ENCODE results near the gene ALMS1.
A peak's percentile ranks its signal among the peaks of the same experiment; 100 is the strongest.
"Not testable (repeated sequence)": the region's sequence is repeated elsewhere in the genome, so short reads cannot be mapped to it uniquely, and the experiment has no call there.

Gene ALMS1, protein sequence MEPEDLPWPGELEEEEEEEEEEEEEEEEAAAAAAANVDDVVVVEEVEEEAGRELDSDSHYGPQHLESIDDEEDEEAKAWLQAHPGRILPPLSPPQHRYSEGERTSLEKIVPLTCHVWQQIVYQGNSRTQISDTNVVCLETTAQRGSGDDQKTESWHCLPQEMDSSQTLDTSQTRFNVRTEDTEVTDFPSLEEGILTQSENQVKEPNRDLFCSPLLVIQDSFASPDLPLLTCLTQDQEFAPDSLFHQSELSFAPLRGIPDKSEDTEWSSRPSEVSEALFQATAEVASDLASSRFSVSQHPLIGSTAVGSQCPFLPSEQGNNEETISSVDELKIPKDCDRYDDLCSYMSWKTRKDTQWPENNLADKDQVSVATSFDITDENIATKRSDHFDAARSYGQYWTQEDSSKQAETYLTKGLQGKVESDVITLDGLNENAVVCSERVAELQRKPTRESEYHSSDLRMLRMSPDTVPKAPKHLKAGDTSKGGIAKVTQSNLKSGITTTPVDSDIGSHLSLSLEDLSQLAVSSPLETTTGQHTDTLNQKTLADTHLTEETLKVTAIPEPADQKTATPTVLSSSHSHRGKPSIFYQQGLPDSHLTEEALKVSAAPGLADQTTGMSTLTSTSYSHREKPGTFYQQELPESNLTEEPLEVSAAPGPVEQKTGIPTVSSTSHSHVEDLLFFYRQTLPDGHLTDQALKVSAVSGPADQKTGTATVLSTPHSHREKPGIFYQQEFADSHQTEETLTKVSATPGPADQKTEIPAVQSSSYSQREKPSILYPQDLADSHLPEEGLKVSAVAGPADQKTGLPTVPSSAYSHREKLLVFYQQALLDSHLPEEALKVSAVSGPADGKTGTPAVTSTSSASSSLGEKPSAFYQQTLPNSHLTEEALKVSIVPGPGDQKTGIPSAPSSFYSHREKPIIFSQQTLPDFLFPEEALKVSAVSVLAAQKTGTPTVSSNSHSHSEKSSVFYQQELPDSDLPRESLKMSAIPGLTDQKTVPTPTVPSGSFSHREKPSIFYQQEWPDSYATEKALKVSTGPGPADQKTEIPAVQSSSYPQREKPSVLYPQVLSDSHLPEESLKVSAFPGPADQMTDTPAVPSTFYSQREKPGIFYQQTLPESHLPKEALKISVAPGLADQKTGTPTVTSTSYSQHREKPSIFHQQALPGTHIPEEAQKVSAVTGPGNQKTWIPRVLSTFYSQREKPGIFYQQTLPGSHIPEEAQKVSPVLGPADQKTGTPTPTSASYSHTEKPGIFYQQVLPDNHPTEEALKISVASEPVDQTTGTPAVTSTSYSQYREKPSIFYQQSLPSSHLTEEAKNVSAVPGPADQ (N-terminal part only)

DNA sequence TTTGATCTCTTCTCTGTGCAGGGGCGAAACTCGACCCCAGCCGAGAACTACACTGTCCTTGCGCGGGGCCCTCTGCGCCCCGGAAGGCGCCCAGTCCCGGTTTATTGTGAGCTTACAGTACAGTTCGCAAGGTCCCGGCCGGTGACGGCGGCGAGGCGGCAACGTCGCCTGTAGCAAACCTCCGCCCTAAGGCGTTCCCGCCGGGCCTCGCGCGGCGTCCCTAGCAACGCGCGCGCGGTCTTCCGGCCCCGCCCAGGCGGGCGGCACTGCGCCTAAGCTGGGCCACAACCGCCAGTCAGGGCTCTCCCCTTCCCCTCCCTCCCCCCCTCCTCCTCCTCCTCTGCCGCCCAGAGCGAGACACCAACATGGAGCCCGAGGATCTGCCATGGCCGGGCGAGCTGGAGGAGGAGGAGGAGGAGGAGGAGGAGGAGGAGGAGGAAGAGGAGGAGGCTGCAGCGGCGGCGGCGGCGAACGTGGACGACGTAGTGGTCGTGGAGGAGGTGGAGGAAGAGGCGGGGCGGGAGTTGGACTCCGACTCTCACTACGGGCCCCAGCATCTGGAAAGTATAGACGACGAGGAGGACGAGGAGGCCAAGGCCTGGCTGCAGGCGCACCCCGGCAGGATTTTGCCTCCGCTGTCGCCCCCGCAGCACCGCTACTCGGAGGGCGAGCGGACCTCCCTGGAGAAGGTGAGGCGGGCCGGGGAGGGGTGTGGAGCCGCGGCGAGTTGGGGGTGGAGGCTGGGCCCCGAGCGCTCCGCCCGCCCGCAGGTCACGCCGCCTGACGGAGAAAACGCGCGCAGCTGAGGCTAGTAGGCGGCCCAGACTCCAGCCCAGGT, at the start of gene ALMS1:
TSS of gene ALMS1 (plus strand) at position 333 of the 838 bp plus-strand sequence. CDS start at position 366, 33 bp downstream.
- DNase-seq: peak; percentile 85

DNA sequence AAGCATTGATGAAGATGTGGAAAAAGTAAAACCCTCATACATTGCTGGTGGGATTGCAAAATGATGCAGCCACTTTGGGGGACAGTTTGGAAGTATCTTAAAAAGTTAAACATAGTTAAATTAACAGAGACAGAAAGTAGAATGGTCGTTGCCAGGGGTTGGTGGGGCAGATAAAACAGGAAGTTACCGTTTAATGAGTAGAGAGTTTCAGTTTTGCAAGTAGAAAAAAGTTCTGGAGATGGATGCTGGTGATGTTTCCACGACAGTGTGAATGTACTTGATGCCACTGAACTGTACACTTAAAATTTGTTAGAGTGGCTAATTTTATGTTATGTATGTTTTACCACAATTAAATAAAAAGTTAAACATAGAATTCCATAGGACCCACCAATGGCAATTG, 47.8 kb upstream of the ALMS1 start:
- no peak for DNase-seq

DNA sequence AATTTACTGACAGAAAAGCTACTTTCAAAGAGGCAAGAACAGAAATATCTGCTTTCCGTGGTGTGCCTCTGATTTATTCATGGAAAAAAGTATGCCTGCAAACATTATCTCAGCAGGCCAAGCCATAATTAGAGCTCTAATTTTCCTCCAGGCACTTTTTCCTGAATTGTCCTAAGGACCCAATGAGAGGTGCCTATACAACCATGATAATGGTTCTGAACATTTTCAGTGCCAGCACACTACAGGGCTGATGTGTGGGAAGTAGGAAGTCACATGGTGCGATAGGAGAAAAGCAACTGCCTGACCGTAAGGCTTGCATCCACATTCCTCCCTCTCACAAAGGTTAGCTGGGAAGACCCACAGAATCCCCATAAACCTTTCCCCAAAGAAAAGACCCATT, 46.4 kb upstream of the ALMS1 start:
- no peak for DNase-seq

DNA sequence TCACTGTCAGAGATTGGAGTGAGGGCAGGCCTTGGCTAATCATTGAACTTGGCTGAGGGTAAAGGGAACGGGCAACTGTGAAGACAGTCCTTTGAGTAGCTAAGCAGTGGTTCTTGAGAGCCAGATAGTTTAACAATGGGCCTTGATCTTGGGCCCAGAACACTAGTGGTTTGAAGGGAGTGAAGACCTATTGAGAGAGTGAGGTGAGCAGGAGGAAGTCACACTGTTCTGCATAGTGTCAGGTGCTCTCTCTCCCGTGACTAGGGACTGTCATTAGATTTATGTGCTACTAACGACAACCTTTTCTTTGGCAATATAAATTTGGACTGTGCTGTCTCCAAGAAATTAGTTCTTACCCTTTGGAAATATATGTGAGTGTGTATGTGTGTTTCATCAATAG, 44.6 kb upstream of the ALMS1 start:
- no peak for DNase-seq

DNA sequence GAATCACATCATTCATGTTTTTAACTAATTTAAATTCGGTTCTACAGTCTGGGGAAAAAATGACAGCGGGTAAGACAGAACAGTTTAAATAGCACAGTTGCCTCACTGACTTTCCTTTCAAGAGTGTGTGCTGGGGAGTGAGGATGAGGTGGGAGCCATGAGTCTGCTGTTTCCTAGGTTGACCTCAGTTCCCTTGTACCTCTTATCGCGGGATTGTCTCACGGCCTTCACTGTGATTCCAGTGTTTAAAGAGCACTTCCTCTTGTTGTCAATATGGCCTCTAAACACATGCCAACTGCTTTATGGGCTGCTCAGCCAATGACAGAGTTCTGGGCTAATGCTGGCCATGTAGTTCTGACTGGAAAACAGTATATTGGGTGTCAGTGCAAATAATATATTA, 41.6 kb upstream of the ALMS1 start:
- no peak for DNase-seq

DNA sequence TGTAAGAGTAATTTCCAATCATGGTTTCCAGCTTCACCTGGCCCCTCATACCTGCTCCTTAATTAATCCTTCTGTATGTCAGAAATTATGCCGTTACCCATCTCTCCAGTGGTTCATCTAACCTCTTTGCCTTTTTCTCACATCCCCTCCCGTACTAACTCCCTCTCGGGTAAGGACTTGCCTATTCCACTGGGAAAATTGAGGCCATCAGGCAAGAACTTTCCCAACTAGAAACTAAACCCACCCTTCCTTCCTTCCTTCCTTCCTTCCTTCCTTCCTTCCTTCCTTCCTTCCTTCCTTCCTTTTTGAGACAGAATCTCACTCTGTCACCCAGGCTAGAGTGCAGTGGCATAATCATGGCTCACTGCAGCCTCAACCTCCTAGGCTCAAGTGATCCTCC, 40.9 kb upstream of the ALMS1 start:
- DNase-seq: not testable (repeated sequence)

DNA sequence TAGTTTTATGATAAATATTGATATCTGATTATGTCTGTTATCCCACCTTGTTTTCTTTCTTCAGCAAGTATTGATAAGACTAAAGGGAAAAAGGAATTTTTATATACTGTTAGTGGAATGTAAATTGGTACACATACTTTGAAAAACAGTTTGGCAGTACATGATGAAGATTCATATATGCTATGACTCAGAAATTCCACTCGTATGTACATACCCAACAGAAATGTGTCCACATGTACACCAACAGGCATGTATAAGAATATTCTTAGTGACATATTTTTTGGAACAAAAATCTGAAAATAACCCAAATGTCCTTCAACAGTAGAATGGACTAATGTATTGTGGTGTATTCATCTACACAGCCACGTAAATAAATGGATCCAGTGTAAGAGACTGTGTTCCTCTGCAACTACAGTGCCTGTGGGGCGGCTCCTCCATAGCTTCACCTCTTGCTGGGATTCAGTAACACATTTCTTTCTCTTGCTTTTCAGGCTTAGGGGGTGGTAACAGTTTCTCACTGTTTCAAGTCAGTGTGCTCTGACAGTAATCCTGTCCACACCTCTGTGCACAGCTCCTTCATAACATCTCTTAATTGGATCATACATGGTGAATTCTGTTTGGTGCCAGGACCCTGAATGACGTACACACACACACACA, 35.5 kb upstream of the ALMS1 start:
- no peak for DNase-seq

DNA sequence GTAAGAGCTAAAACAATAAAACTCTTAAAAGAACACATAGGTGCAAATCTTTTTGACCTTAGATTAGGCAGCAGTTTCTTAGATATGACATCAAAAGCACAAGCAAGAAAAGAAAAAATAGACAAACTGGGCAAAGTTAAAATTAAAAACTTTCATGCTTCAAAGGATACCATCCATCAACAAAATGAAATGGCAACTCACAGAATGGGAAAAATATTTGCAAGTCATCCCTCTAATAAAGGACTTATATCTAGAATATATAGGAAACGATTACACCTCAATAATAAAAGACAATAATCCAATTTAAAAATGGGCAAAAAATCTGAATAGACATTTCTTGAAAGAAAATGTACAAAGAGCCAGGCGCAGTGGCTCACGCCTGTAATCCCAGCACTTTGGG, 29.5 kb upstream of the ALMS1 start:
- no peak for DNase-seq

DNA sequence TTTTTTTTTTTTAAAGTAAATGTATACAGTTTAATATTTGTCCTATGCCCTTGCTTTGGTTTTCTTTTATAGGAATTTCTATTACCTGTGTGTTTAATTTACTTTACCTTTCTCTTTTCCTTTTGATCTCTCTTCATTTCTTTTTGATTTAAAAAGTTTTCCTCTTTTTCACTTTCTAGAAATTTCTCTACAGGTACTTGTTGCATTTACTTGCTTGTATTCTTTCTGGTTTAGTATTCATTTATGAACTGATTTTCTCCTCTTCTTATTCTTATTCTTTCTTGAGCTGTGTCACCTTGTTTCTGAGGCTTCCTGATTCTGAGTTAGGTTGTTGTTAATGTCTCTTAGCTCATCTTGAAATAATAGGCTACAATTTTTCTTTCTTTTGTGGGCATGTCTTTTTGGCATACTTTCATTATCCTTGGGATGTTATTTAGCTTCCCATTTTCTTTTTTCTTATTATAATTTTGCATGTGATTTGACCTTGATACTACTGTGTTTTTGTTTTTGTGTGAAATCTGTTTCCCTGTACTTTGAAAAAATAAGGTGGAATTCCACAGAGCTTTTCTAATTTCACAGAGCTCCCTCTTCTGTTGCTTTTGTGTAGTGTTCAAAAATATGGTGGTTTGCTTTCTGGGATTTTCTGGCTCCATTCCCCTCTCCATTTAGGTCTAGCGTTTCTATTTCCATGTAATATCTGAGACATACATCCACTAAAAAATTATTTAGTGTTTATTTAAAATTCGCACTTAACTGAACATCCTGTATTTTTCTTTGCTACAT, 25.5 kb upstream of the ALMS1 start:
- DNase-seq: no peak

DNA sequence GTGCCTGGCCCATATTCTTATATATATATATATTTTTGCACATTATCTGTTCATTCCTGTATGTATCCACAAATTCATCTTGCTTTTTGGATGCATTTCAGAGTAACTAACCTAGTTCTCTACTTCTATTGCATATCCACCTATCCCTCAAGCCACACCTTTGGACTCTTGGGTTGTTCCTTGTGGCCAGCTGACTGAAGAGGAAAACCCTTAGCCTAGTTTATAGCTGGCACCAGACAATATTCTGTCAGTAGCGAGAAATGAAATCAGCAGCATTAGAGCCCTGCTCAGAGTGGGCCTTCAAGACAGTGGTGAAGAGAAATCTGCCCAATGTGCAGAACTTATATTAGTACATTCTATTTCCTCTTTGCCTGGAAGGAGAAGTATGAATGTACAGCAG, 19.6 kb upstream of the ALMS1 start:
- DNase-seq: no peak

DNA sequence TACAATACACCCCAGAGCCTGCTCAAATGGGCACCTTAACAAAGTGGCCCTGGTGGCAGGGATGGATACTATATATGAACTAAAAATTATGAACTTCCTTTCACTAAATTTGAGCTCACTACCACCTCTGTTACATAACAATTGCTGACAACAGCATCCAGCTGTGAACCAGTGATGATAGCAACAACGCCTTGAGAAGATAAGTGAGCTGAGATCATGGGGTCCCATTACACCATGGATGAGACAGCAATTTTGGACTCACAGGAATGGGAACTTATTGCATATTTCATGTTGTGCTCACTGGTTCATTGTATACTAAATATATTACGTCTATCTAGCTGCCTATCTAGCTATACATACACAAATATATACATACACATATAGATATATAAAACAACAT, 16.9 kb upstream of the ALMS1 start:
- no peak for DNase-seq

DNA sequence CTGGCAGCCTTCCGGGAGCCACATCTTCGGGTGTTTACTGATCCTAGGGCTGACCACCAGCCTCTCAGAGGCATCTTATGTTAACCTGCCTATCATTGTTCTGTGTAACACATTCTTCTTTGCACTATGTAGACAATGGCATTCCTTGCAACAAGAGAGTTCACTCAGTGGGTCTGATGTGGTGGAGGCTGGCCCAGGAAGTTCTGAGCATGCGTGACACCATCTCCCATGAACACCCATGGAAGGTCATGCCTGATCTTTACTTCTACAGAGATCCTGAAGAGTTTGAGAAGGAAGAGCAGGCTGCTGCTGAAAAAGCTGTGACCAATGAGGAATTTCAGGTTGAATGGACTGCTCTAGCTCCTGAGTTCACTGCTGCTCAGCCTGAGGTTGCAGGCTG, 15.3 kb upstream of the ALMS1 start:
- no peak for DNase-seq

DNA sequence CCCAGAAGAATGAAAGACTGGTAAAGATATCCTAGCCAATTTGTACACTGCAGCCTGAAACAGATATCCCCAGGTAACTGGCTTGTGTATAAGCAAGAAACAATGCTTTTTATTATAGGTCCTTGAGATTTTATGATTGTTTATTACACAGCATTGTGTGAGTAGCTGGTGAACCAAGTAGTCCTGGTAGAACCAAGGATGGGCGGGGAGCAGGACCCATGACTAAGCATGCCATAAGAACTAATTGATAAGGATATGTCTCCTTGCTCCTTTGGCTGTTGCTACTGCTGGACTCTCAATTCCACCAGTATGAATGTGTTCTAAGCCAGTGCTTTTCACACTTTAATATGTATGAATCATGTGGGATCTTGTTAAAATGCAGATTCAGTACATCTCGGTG, 12.3 kb upstream of the ALMS1 start:
- no peak for DNase-seq

DNA sequence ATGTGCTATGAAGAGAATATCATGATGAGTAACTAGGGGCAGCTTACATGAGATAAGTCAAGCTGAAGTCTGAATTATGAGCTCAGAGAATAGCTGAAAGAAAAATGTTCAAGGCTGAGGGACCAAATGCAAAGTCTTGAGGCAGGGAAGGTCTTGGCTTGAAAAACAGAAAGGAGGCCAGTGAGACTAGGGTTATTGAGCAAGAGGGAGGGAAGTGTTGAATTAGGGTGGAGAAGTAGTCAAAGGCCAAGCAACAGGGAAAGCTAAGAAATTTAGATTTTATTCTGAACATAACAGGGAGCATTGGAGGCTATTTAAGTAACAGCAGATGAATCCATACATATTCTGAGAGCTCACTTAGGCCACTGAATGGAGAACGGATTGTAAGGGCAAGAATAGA, 11.4 kb upstream of the ALMS1 start:
- DNase-seq: no peak

DNA sequence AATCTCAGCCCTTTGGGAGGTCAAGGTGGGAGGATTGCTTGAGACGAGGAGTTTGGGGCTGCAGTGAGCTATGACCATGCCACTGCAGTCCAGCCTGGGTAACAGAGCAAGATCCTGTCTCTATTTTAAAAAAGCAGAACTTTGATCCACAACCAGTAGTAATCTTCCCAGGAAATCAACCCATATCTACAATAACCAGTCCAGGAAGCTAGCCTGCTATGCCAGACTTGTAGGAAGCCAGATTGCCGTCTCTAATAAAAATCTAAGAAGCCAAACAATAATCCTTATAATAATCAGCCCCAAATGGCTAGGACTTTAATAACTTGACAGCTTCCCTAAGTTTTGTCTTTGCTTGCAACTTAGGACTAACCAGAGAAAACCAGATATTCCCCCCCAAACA, 9.0 kb upstream of the ALMS1 start:
- DNase-seq: no peak

DNA sequence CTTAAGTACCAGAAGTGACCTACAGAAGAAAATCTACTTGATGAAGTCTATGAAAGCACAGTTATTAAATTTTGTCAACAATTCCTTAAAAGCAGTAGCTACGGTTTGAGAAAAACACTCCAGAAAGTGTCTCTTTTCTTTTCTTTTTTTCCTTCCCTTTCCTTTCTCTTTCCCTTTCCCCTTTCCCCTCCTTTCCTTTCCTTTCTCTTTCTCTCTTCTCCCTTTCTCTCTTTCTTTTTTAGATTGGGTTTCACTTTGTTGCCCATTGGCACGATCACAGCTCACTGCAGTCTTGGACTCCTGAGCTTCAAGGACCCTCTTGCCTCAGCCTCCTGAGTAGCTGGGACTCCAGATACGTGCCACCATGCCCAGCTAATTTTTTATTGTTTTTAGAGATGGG, 2.6 kb upstream of the ALMS1 start:
- no peak for DNase-seq

DNA sequence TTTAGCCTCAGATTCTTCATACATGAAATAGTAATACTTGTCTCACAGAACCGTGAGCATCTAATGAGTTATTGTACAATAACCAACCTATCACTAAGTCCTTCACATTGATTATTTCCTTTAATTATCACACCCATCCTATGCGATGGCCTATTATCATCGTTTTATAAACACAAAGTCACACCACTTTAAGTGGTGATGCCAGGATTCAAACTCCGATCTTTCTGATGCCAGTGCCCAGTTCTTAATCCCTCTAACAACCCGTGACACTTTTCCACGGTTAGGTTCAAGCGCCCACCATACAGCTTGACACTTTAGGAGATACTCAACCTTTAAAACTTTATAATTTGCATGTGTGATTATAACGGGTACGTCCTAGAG, 523 bp upstream of the ALMS1 start:
- no peak for DNase-seq

DNA sequence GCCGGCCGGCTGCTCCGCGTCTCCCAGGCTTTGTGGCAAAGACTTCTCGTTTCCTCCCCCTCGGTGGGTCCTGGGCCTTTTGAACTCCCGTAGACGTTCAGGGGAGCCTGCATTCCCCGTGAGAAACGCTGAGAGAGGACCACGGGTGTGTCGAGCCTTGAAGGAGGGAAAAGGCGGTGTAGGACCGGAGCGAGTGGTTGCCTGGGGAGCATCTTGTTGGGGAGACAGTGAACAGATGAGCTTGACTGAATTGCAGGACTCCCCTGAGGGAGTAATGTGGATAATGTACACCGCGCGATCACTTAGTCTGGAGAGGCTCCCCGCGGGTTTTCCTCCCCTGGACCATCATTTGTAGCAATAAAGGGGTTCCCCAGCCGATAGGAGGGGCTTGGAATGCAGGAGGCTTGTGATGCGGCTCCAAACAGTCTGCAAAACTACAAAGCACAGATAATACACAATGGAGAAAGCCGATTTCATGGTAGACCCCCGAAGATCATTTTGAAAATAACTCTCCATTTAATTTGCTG, 769 bp downstream of the ALMS1 start:
- no peak for DNase-seq

DNA sequence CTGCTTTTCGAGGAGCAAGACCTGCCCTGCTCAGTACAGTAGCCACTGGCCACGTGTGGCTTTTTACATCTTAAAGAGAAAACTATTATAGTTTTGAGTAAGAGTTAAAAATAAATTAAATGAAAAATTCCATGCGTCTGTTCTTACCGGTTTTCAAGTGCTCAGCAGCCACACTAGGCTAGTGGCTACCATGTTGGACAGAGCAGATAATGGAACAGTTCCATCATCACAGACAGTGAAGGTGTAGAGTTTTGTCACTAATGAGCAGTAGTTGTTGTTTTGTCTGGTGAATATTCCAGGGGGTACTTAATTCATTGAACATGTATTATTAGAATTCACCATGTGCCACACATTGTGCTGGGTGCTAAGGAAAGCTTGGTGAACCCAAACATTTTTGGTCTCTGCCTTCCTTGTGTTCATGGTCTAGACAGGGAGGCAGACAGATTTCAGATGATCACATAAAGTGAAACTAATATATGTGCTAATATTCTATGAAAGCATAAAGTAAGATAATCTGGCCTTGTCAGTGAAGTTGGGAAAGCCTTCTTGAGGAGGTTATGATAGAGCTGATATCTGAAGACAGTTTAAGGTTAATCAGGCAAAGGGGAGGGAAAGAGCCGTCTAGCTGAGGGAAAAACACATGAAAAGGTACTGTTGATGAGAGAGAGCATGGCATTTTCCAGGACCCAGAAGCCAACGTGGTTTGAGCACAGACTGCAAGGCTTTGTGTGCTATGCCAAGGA, 1.4 kb downstream of the ALMS1 start:
- DNase-seq: no peak
